Neural cell (in vitro differentiated cells): ENCODE data around the gene BTBD7. TPM values are rescaled to one million over a fixed set of nuclear protein-coding genes. Genes with fewer than 3 reads are reported as not detected.

ENCODE experiments used
- H2AFZ ChIP-seq: fragments of 200-600, 300-800 bp; sonication (generic), shearing (Covaris generic); 2 replicates; pipeline ENCODE4 v1.6.0; 2014; ENCODE audit warnings: low read depth, mild to moderate bottlenecking, antibody characterized with exemption, low read length, moderate library complexity
- H3F3A ChIP-seq: fragments of 200-600 bp; shearing (Covaris generic); 2 replicates; pipeline ENCODE4 v1.6.1; 2016; ENCODE audit warnings: mild to moderate bottlenecking, moderate library complexity, mixed read lengths, antibody characterized with exemption, low read length; ENCODE audit not compliant: insufficient read depth, poor library complexity, severe bottlenecking
- H3K27ac ChIP-seq: fragments of 200-600, 300-800 bp; sonication (generic), shearing (Covaris generic); 2 replicates; pipeline ENCODE4 v1.5.1; 2014; ENCODE audit warnings: mild to moderate bottlenecking, low read length, moderate library complexity
- H3K27me3 ChIP-seq: fragments of 300-800, 200-600 bp; sonication (generic), shearing (Covaris generic); 2 replicates; pipeline ENCODE4 v1.6.0; 2014; ENCODE audit warnings: mild to moderate bottlenecking, low read depth, low read length, moderate library complexity; ENCODE audit not compliant: insufficient read depth
- H3K36me3 ChIP-seq: fragments of 300-800, 200-600 bp; sonication (generic), shearing (Covaris generic); 2 replicates; pipeline ENCODE4 v1.5.1; 2014; ENCODE audit warnings: mild to moderate bottlenecking, antibody characterized with exemption, low read length, moderate library complexity; ENCODE audit not compliant: insufficient read depth
- H3K4me2 ChIP-seq: fragments of 300-800, 200-600 bp; sonication (generic), shearing (Covaris generic); 2 replicates; pipeline ENCODE4 v1.6.0; 2014; ENCODE audit warnings: mild to moderate bottlenecking, low read length
- H3K4me3 ChIP-seq: fragments of 300-800, 200-600 bp; sonication (generic), shearing (Covaris generic); 2 replicates; pipeline ENCODE4 v1.5.1; 2014; ENCODE audit warnings: mild to moderate bottlenecking, low read length, moderate library complexity
- H3K79me2 ChIP-seq: fragments of 200-600 bp; shearing (Covaris generic); replicated peaks from 2 replicates; pipeline ENCODE4 v1.6.0; 2014; ENCODE audit warnings: mild to moderate bottlenecking, low read length, moderate library complexity; ENCODE audit not compliant: insufficient read depth
- H3K9ac ChIP-seq: fragments of 300-800, 200-600 bp; sonication (generic), shearing (Covaris generic); 2 replicates; pipeline ENCODE4 v1.6.1; 2016; ENCODE audit warnings: mild to moderate bottlenecking, low read length, mixed read lengths
- H3K9me2 ChIP-seq: fragments of 200-600 bp; shearing (Covaris generic); 2 replicates; pipeline ENCODE4 v1.6.1; 2016; ENCODE audit warnings: mild to moderate bottlenecking, low read length, mixed read lengths; ENCODE audit not compliant: insufficient read depth
- H3K9me3 ChIP-seq: fragments of 200-600, 300-800 bp; sonication (generic), shearing (Covaris generic); 2 replicates; pipeline ENCODE4 v1.6.1; 2016; ENCODE audit warnings: mild to moderate bottlenecking, mixed run types, low read length, moderate library complexity, mixed read lengths
- H4K20me1 ChIP-seq: fragments of 200-600 bp; shearing (Covaris generic); 2 replicates; pipeline ENCODE4 v1.6.1; 2016; ENCODE audit warnings: mild to moderate bottlenecking, mixed run types; ENCODE audit not compliant: insufficient read depth
- EP300 ChIP-seq: fragments of 450-650 bp; conservative IDR thresholded peaks from 2 replicates; pipeline ENCODE4 v1.6.1; 2014; ENCODE audit warnings: antibody characterized with exemption, mild to moderate bottlenecking, moderate library complexity; ENCODE audit not compliant: poor library complexity, severe bottlenecking
- EZH2 ChIP-seq: fragments of 200-600, 300-800 bp; shearing (Covaris generic), sonication (generic); IDR thresholded peaks from 2 replicates; pipeline ENCODE4 v1.6.1; 2014; ENCODE audit warnings: antibody characterized with exemption, low read length, borderline replicate concordance, mild to moderate bottlenecking; ENCODE audit not compliant: insufficient read depth, poor library complexity, severe bottlenecking
- MXI1 ChIP-seq: fragments of 450-650 bp; conservative IDR thresholded peaks from 2 replicates; pipeline ENCODE4 v1.6.1; 2014; ENCODE audit warnings: antibody characterized with exemption, mild to moderate bottlenecking; ENCODE audit not compliant: poor library complexity, severe bottlenecking
- POLR2AphosphoS5 ChIP-seq: IDR thresholded peaks from 2 replicates; pipeline ENCODE4 v1.6.1; 2012
- RAD21 ChIP-seq: fragments of 450-650 bp; conservative IDR thresholded peaks from 2 replicates; pipeline ENCODE4 v1.6.1; 2014; ENCODE audit warnings: antibody characterized with exemption, mild to moderate bottlenecking, moderate library complexity
- SMC3 ChIP-seq: fragments of 450-650 bp; conservative IDR thresholded peaks from 2 replicates; pipeline ENCODE4 v1.6.1; 2014; ENCODE audit warnings: antibody characterized with exemption, mild to moderate bottlenecking, moderate library complexity; ENCODE audit not compliant: poor library complexity
- TAF1 ChIP-seq: IDR thresholded peaks from 2 replicates; pipeline ENCODE4 v1.6.1; 2012; ENCODE audit warnings: low read depth
- polyA plus RNA-seq: library from polyadenylated mRNA; depleted of rRNA; stranded (reverse); fragments of >200 nt; gene quantifications from 2 replicates; pipeline ENCODE4 v1.2.3, GENCODE V29; 2014
- TF ChIP-seq, protein P1 (sequence below): IDR thresholded peaks from 2 replicates; pipeline ENCODE4 v1.6.1; 2012; ENCODE audit warnings: borderline replicate concordance
- TF ChIP-seq, protein P2 (sequence below): fragments of 450-650 bp; IDR thresholded peaks from 2 replicates; pipeline ENCODE4 v1.5.1; 2014; ENCODE audit warnings: antibody characterized with exemption, mild to moderate bottlenecking, moderate library complexity; ENCODE audit not compliant: poor library complexity, severe bottlenecking

The BTBD7 gene
- polyA plus RNA-seq, 1 donor from 2014 or later: 11.5 TPM

DNA sequence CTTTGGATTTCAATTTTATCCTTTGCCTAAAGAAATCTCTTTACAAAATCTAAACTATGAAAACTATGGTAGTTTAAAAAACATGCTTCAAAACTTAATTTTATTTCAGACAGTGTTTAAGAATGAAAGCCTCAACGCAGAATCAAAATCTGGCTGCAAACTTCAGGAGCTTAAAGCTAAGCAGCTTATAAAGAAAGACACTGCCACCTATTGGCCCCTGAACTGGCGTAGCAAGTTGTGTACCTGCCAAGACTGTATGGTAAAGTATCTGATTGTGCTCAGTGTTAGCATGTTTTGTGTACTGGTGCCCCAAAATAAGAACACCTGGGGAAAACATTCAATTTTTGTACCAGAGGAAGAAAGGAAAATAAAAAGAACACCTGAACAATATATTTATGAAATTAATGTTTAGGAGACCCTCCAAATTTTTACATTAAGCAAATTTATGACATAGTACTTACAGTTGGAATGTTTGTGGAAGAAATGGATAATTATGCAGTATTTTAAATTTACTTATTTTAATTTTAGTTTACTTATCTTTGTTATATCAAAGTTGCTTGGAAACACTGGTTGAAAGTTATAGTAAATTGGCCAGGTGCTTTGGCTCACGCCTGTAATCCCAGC is 113.6 kb downstream of the BTBD7 start:
- Histone ChIP-seq H2AFZ (no peak overlapping the region), H3K79me2 (no peaks in the 10 kb centered on the region), H3K9me2 (no peaks in the 10 kb centered on the region), H4K20me1 (no peaks in the 10 kb centered on the region), H3K4me3 (no peak overlapping the region), H3K9ac (no peak overlapping the region), H3F3A (no peaks in the 10 kb centered on the region), H3K27ac (no peak overlapping the region), H3K4me2 (no peak overlapping the region), H3K36me3 (no peaks in the 10 kb centered on the region), H3K9me3 (no peaks in the 10 kb centered on the region), H3K27me3 (no peaks in the 10 kb centered on the region)
- TF ChIP-seq MXI1 (no peak), EZH2 (no peak), POLR2AphosphoS5 (no peak), EP300 (no peak), TAF1 (no peak), RAD21 (peak; percentile 80), SMC3 (peak; percentile 73)
- TF ChIP-seq, protein P1, sequence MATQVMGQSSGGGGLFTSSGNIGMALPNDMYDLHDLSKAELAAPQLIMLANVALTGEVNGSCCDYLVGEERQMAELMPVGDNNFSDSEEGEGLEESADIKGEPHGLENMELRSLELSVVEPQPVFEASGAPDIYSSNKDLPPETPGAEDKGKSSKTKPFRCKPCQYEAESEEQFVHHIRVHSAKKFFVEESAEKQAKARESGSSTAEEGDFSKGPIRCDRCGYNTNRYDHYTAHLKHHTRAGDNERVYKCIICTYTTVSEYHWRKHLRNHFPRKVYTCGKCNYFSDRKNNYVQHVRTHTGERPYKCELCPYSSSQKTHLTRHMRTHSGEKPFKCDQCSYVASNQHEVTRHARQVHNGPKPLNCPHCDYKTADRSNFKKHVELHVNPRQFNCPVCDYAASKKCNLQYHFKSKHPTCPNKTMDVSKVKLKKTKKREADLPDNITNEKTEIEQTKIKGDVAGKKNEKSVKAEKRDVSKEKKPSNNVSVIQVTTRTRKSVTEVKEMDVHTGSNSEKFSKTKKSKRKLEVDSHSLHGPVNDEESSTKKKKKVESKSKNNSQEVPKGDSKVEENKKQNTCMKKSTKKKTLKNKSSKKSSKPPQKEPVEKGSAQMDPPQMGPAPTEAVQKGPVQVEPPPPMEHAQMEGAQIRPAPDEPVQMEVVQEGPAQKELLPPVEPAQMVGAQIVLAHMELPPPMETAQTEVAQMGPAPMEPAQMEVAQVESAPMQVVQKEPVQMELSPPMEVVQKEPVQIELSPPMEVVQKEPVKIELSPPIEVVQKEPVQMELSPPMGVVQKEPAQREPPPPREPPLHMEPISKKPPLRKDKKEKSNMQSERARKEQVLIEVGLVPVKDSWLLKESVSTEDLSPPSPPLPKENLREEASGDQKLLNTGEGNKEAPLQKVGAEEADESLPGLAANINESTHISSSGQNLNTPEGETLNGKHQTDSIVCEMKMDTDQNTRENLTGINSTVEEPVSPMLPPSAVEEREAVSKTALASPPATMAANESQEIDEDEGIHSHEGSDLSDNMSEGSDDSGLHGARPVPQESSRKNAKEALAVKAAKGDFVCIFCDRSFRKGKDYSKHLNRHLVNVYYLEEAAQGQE: no peak
- TF ChIP-seq, protein P2, sequence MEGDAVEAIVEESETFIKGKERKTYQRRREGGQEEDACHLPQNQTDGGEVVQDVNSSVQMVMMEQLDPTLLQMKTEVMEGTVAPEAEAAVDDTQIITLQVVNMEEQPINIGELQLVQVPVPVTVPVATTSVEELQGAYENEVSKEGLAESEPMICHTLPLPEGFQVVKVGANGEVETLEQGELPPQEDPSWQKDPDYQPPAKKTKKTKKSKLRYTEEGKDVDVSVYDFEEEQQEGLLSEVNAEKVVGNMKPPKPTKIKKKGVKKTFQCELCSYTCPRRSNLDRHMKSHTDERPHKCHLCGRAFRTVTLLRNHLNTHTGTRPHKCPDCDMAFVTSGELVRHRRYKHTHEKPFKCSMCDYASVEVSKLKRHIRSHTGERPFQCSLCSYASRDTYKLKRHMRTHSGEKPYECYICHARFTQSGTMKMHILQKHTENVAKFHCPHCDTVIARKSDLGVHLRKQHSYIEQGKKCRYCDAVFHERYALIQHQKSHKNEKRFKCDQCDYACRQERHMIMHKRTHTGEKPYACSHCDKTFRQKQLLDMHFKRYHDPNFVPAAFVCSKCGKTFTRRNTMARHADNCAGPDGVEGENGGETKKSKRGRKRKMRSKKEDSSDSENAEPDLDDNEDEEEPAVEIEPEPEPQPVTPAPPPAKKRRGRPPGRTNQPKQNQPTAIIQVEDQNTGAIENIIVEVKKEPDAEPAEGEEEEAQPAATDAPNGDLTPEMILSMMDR: peak; percentile 80

DNA sequence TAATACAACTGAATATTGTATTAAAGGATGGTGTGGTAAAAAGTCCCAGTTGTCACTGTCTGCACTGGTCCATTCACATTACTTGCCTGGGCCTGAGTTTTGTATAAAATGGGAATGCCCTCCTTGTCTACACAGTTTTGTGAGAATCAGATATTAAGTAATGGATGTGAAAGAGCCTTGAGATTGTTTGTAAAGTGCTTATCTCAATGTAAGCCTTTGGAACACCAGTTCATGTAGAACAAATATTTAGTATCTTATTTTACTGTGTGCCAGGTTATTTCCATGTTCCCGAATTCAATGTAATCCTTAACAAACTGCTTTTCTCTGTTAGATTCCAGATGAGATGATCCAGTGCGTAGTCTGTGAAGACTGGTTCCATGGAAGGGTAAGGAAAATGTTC is 118.2 kb downstream of the BTBD7 start:
- no peak overlapping the region for H3K4me3 ChIP-seq
- H3K27me3 ChIP-seq: no peaks in the 10 kb centered on the region
- no peaks in the 10 kb centered on the region for H3K9me2 ChIP-seq
- no peak overlapping the region for H2AFZ ChIP-seq
- H3K36me3 ChIP-seq: no peaks in the 10 kb centered on the region
- no peaks in the 10 kb centered on the region for H4K20me1 ChIP-seq
- no peak overlapping the region for H3K9ac ChIP-seq
- H3K9me3 ChIP-seq: no peaks in the 10 kb centered on the region
- no peak overlapping the region for H3K4me2 ChIP-seq
- H3F3A ChIP-seq: no peaks in the 10 kb centered on the region
- TF ChIP-seq EZH2 (no peak), EP300 (no peak), TAF1 (no peak), POLR2AphosphoS5 (no peak), RAD21 (no peak), SMC3 (no peak), MXI1 (no peak)
- TF ChIP-seq, protein P2: no peak
- TF ChIP-seq, protein P1: no peak
- no peaks in the 10 kb centered on the region for H3K79me2 ChIP-seq
- no peak overlapping the region for H3K27ac ChIP-seq
